ENCODE data around the gene TACR2.

The TACR2 gene

DNA sequence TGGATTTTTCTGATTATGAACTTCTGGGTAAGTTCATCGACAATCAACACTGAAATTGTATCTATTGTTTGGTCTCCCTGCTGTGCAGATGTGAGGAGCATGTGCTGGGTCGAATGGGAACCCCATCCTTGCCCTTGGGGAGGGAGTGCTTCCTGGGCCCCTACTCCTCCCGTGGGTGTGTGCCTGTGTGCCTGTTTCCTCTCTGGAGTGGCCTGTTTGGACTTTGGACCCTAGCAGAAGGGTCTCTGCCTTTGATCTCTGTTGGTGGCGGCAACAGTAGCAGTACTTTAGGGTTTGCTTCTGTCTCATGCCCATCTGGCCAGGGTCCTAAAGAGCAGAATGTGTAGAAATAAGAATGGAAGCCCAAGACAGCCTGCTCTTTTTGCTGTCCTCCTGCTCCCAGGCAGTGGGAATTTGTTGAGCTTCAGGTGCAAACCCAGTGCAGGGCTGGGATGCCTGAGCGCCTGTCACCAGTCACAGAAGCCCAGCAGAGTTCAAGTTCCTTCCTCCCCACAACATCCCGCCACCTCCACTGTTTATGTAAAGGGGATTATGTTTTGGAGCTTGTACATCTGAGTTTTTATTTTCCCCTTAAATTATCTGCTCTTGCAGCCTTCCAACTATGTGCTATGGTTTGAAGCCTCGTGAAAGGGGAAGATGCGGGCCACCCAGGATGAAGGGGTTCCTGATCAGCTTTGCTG is 1.5 kb upstream of the TACR2 start:
- no peak for DNase-seq

DNA sequence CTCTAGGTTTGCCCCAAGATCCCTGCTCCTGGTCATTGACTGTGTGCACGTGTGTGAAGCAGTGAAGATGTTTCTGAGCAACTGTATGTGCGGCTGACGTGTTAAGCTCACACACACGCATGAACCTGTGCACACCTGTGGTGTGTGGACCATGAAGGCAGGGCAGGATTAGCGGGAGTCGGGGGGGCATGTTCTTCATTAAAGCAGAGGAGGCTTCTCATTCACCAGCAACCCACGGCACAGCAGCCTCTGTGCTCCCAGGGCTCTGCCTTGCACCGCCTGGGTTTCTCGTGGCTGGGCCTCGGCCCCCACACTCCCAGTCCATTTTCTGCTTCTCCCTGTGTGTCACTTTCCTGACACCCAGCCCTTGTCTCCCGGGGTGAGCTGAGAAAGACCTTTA is 824 bp upstream of the TACR2 start:
- DNase-seq, result no peak

DNA sequence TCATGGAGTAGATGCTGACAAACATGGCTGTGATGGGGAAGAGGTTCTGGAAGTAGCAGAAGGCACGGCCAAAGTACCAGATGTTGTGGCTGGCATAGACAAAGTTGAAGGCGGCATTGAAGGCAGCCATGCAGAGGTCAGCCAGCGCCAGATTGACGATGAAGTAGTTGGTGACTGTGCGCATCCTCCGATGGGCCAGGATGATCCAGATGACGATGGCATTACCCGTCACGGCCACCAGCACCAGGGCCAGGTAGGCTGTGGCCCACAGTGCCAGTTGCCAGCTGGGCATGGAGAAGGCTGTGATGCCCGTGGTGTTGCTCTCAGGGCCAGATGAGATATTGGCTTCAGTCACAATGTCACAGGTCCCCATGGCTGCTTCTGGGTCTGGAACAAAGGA is 767 bp downstream of the TACR2 start:
- no peak for DNase-seq

DNA sequence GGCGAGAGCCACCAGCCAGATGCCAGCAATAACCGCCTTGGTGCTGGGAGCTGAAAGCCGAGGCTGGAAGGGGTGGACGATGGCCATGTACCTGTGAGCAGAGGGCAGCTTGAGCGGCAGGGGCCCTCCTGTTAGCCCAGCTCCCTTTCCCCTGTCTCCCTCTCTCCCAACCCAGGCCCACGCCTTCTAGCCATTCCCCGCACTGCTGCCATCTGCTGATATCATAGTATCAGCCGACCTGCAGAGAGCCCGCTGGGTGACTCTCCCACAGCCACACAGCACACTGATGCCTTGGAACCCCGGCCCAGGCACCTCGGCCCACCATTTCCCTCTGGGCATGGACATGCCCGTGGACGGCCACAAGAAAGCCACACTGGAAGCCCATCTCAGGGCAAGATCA is 1.7 kb downstream of the TACR2 start:
- no peak for DNase-seq

DNA sequence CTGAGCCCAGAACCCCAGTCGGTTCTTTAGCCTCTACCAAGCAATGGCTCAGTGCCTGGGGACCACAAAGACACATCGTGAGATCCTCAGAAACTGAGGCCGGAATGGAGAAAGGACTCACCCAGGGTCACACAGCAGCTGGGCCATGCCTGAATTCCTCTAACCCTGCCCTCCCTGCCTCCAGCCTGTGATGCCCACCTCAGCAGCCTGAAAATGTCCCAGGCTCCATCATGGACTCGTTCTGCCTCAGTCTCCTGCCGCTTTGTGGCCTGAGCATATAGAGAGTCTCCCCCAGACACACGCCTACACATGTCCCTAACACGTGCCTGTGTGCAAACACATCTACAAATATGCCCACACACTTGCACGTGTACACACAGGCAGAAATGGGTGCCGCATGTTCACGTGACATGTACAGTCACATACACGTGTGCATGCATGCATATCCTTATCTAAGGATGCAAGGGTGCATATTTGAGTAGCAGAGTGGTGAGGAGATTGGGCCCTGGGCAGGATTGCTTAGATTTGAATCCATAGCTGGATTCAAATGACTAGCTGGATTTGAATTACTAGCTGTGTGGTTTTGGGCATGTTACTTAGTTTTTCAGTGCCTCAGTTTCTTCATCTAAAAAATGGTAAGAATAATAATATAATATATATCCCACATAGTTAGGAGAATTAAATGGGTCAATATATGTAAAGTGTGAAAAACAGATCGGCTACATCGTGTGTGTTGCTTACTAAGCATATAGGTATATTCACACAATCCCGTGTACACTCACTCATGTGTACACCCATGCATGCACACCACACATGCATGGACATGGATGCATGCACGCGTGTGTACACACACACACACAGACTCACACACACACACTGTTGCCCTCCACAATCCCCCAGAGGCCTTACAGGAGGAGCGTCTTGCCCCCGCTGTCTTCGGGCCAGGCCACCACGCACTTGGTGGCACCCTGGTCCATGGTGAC is 2.4 kb downstream of the TACR2 start:
- DNase-seq, result no peak

DNA sequence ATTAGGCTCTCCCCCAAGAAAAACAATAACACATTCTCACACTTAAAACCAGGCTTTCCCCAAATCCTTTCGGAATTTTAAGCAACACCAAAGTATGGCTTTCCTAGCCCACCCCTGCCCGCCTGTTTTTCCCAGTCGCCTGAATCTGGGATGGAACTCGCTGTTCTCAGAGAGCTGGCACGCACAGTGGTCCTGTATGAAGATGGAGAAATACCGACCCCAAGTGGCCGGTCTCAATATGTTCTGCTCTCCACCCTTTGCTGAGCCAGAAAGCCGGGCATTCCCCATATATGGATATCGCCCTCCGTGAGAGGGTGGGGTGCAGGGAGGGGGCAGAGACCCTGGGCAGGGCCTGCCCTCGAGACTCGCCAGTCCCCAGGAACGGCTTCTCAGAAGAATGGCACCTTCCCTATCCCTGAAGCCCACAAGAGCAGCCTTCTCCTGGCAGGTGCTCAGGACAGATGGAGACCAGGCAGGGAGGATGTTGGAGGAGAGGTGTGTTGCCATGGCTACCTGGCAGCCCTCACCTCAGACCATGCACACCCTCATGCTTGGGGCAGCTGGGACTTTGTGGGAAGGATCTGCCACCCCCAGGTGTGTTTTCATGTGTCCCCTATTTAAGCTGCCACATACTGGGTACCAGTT is 3.4 kb downstream of the TACR2 start:
- DNase-seq, result peak in 1 of 5 donors; percentile 32

DNA sequence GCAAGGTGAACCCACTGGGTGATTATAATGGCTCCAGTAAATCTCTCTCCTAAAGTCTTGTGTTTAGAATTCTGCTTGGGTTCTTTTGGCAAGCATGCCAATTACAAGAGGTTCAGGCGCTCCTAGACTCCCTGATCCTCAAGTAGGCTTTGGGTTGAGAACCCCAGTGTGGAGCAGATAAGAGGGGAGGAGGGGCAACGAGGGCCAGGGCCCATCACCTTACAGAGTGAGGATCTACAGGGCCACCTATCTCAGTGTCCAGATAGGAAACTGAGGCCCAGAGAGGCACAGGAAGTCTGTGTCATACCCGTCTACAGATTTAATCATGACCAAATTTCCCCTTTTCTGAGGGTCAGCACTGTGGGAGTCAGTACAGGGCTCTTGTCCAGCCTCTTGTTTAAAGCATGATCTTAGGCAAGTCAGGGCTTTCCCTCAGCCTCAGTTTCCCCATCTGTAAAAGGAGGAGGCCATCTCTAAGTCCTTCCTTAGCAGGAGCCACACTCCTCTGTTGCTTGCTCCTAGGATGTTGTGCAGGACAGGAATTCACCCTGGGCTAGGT is 4.4 kb downstream of the TACR2 start:
- no peak for DNase-seq

DNA sequence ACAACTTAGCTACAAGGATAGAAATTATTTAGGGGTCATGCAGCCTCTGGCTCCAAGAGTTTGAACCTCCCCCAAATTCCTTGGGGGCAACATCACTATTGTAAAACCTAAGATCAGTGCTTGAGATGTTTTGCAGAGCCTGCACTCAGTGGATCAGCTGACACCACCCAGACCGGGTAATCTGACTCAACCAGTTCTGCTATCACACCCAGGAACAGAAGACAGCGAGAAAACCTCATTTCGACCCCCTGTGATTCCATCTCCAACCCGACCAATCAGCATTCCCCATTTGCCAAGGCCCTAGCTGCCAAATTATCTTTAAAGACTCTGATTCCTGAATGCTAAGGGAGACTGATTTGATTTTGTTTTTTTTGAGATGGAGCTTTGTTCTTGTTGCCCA is 5.2 kb downstream of the TACR2 start:
- DNase-seq, result no peak

DNA sequence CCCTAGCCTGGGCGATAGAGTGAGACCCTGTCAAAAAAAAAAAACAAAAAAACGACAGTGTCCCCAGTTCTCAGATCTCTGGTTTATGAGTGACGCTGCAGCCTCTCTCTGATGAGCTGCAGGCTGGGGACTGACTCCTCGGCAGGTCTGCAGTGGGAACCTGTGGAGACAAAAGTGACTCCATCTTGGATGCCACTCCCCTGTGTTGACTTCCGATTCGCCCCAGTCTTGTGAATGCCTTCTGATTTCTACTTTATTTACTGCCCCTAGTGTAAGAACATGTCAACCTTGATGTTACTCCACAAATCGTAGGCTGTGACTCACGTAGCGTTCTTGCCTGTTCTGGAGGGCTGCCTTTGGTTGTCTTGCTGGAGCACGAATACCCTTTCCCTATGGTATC is 6.2 kb downstream of the TACR2 start:
- DNase-seq, result no peak

DNA sequence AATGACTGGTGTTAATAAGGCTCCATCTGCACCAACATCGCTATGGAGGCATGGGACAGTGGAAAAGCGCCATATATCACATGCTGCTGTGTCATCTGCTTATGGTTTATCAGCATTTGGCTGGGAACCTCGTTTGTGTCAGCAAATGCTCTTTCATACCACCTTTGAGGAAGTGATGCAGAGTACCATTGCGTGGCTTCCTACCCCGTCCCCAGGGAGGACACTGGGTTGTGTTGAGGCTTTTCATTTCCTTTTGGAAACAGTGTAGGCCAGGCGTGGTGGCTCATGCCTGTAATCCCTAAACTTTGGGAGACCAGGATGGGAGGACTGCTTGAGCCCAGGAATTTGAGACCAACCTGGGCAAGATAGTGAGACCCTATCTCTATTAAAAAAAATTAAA is 6.8 kb downstream of the TACR2 start:
- no peak for DNase-seq

DNA sequence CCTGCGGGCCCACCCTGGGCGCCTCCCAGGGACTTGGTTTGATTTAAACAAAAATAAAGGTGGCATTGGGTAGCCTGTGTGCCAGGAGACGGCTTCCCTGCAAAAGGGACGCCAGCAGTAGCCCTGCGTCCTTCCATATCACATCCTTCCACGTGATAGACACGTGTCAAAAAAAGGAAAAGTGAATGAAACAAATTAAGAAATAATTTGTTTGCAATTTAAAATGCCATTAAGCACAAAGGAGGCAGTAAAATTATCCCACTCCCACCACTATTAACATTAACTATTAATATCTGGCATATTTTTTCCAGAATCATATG is 7.6 kb downstream of the TACR2 start:
- no peak for DNase-seq

DNA sequence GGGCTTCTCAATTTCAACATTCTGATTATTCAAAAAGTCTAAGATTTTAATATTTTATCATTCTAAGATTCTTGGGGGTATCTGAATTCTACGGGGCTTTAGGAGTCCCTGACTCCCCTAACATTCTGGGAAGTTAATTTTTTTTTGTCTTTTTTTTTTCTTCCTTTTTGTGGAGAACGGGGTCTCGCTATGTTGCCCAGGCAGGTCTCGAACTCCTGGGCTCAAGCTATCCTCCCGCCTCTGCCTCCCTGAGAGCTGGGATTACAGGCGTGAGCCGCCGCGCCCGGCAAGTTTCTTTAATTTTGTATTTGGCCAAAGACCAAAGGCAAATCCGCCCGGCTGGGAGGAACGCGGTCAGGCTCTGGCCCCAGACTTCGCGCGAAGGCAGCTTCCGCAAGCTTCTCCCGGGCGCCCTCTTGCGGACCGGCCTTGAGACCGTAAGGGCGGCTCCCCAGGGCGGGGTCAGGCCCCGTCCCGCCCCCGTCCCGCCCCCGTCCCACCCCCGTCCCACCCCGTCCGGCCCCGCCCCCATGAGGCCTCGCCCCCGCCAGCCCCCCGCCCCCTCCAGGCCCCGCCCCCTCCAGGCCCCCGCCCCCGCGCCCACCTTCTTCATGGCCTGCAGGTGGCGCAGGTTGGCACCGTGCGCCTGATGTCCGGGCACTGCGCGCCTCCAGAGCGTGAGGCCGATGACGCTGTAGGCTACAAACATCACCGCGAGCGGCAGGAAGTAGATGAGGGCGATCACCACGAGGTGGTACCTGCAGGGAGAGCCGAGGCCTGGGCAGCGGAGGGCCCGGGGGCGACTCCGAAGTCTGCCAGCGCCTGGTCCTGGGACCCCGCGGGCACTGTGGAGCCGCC is 8.2 kb downstream of the TACR2 start:
- DNase-seq, result peak; percentile 81 to 96 (median 86)

DNA sequence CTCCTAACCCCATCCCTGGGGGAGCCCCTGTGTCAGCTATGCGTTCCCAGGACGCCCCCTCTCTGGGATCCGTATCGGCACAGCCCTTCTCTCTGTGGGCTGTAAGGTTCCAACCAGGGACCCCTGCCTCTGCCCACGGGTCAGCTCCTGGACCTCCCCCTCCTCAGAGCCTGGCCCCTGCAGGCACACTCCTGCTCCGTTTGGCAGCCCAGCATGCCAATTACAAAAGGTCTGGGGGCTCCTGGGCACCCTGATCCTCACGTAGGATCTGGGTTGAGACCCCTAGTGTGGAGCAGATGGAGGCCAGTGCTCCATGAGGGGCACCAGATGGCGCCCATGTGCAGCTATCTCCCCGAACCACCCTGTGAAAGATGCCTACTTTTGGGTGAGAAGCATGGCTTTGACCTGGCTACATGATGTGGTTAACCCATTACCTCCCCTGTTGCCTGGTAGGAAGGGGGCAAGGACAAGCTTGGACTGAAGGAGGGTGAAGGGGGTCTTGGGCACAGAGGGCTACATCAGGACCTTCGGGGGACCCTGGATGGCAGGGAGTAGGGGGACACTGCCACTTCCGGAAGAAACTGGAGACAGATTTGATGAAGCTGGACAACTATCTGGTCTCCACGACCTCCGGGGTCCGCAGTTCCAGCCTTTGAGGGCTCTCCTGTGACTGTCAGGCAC is 9.0 kb downstream of the TACR2 start:
- DNase-seq, result peak in 1 of 5 donors; percentile 41

DNA sequence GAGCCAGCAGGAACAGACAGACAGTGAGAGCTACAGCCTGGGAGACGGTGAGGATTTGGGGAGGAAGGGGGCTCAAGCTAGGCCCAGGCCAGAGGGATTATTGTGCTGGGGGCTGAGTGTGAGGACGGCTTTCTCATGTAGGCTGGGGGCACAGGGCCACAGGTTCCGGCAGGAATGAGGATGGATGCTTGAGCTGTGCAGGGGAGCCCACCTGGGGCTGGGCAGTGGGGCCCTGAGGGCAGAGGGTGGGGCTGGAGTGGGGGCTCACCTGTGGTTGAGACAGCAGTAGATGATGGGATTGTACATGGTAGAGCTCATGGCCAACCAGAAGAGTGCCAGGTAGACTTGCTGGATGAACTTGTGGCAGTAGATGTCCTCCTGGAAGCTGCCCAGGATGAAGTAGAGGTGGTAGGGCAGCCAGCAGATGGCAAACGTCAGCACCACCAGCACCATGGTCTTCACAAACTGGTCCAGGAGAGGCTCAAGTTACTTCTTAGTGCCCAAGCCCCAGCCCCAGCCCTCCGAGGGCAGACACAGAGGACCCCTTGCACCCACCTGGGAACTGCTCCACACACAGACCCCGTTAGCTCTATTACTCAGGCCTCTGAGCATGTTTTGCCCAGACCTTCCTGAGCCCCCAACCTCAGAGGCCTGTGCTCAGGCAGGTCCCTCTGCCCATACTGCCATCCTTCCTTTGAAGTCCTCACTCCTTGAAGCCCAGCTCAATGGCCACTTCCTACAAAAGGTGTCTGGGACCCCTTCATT is 9.7 kb downstream of the TACR2 start:
- no peak for DNase-seq

DNA sequence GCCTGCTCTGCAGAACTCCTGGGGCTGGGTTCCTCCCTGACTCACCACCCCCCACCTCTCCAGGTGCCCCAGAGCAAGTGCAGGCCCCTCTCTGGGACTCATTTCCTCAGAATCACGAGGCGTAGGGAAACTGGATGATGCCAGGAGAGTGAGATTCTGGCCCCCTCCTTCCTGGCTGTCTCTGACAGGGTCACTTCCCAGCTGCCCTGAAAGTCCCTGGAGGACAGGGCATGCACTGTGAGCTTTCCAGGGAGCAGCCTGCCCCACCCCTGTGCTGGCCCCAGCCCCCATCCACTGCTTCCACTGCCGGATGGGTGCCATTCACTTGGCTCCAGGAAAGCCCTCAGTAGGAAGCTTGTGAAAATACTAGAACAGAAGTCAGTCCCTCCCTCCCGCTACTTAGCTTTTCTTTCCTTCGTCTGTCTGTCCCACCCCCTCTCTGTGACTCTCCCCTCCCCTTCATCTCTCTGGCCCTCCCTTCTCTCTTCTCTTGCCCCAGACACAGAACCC is 10.4 kb downstream of the TACR2 start:
- DNase-seq, result no peak

DNA sequence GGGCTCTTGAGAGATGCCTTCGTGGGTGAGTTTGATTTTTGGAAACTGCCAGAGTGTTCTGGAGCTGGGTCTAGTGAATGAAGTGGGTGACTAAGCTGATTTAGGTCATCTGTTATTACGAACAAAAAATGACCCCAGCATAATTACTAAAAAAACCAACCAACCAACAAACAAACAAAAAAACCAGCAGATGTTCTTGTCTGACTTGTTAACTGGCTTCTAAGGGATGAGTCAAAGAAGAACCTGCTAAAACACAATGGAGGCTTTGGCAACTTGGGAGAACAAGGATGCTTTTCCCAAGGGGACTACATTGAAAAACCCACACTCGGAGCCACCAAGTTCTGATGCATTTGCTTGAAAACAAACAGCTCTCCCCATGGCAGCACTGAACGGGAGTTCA is 11.5 kb downstream of the TACR2 start:
- DNase-seq, result no peak

DNA sequence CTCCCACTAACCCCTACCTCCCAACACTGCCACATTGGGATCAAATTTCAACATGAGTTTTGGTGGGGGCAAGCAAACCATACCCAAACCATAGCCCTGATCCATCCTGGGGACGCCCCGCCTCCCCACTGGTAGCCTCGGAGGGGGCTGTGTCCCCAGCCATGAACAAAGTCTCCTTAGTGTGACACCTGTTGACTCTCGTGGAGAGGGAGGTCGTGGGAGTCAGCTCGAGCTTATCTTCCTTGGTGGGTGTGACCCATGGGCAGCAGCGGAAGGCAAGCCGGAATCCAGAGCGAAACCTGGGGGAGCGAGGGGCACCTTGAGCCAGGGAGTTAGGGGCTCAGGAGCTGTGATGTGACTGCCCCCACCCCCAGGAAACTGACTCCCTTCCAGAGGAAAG is 11.9 kb downstream of the TACR2 start:
- DNase-seq, result no peak

DNA sequence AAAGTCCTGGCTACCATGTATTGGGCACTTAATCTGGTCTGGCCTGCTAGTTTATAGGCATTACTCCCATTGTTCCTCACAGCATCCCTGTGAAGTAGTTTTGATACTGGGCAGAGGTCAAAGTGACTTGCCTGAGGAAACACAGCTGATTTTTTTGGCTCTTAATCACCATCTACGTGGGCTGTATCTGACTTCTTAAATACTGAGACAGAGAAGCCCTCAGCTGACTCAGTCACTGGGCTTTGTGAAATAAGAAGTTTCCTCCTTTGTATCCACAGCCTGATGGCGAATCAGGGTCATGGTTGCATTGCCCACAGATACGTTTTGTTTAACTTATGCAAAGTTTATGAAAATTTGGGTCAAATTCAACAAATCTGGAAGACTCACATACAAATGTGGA is 13.2 kb downstream of the TACR2 start:
- no peak for DNase-seq

DNA sequence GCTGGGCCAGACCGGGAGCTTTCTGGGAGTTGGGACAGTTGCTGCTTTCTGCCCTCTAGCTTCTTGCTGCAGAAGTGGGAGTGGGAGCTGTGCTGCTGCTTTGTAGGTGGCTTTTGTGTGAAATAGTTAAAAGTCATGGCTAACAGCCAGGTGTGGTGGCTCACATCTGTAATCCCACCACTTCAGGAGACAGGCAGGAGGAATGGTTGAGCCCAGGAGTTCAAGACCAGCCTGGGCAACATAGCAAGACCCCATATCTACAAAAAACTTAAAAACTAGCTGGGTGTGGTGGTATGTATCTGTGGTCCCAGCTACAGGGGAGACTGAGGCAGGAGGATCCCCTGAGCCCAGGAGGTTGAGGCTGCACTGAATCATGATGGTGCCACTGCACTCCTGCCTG is 13.7 kb downstream of the TACR2 start:
- no peak for DNase-seq

DNA sequence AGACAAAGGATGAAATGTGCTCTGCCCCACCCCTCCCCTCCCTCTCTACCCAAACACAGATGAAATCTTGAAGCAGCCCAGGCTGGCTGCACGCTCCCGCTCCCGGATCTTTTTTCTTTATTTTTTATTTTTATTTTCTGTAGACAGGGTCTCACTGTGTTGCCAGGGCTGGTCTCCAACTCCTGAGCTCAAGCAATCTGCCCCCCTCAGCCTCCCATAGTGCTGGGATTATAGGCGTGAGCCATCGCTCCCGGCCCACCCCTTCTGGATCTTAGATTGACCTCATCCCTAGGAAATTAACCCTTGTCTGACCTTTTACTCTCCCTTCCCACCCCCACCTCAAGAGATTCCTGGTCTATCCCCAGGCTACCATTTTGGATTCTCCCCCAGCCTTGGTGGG is 14.3 kb downstream of the TACR2 start:
- no peak for DNase-seq

DNA sequence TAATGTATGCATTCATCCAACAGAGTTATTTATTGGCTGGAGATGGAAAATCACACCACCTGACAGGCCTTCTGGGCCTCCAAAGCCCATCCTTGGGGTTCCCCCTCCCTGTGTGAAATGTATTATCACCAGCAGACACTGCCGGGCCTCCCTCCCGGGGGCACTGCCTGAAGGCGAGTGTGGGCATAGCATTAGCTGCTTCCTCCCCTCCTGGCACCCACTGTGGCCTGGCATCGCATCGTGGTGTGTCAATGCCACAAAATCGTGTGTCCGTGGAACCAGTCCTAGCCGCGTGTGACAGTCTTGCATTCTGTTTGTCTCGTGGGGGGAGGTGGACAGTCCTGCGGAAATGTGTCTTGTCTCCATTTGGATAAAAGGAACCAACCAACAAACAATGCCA is 15.3 kb downstream of the TACR2 start:
- DNase-seq, result no peak
